Measurements from ENCODE around the gene ENPP6. TPM values are rescaled to one million over a fixed set of nuclear protein-coding genes. Genes with fewer than 3 reads are reported as not detected.

ENPP6 gene
- total and polyA plus RNA-seq, 2 of the 13 experiments (the other 11 are each of a cell fraction or from before 2014, with no cell fraction given): not detected

DNA sequence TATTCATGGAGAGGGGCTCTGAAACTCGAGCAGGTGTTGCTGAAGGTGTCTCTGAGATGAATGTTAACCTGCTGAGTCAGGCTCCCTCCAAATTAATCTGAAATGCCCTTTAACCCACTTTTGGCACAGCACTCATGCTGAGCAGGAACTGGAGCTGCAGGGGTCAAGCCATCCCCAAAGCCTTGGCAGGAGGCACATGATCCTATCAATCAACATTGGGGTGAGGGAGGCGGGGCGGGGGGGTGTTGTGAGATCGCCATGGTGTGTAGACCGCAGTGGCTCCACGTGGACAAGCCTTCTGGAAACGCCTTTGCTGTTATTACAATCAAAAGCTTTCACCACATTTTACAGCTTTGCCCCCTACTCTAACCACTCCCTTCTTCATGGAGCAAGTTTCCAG lies 16.5 kb downstream of the ENPP6 start (continued):
- TF ChIP-seq EP300 (IDR thresholded peaks at IDR 0.05; ENCODE audit: low read depth in 2 of 2, low read length in 2 of 2) (no peak), EP300 (CRISPR knock-in tag; IDR thresholded peaks at IDR 0.05; ENCODE audit: borderline replicate concordance) (no peak), PATZ1 (CRISPR knock-in tag; IDR thresholded peaks at IDR 0.05) (no peak), JUNB (CRISPR knock-in tag; IDR thresholded peaks at IDR 0.05; ENCODE audit: borderline replicate concordance) (no peak), SNAI1 (CRISPR knock-in tag; IDR thresholded peaks at IDR 0.05; ENCODE audit: borderline replicate concordance) (no peak), NR3C1 (CRISPR knock-in tag; IDR thresholded peaks at IDR 0.05) (no peak), SP1 (IDR thresholded peaks at IDR 0.05) (no peak), SP1 (CRISPR knock-in tag; IDR thresholded peaks at IDR 0.05) (no peak), ZNF558 (CRISPR knock-in tag; IDR thresholded peaks at IDR 0.05; ENCODE audit: borderline replicate concordance) (no peak)
- TF ChIP-seq, protein P1, sequence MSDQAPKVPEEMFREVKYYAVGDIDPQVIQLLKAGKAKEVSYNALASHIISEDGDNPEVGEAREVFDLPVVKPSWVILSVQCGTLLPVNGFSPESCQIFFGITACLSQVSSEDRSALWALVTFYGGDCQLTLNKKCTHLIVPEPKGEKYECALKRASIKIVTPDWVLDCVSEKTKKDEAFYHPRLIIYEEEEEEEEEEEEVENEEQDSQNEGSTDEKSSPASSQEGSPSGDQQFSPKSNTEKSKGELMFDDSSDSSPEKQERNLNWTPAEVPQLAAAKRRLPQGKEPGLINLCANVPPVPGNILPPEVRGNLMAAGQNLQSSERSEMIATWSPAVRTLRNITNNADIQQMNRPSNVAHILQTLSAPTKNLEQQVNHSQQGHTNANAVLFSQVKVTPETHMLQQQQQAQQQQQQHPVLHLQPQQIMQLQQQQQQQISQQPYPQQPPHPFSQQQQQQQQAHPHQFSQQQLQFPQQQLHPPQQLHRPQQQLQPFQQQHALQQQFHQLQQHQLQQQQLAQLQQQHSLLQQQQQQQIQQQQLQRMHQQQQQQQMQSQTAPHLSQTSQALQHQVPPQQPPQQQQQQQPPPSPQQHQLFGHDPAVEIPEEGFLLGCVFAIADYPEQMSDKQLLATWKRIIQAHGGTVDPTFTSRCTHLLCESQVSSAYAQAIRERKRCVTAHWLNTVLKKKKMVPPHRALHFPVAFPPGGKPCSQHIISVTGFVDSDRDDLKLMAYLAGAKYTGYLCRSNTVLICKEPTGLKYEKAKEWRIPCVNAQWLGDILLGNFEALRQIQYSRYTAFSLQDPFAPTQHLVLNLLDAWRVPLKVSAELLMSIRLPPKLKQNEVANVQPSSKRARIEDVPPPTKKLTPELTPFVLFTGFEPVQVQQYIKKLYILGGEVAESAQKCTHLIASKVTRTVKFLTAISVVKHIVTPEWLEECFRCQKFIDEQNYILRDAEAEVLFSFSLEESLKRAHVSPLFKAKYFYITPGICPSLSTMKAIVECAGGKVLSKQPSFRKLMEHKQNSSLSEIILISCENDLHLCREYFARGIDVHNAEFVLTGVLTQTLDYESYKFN (CRISPR knock-in tag; conservative IDR thresholded peaks at IDR 0.05): no peak

All from HepG2 (cell line).